GM19035 (cell line): ENCODE measurements around the gene RIPPLY1.

Source experiments
- ATAC-seq: cut with Tn5 transposase; IDR thresholded peaks from one replicate; pipeline ENCODE4 v1.9.1; 2021; ENCODE audit not compliant: unreplicated experiment

The RIPPLY1 gene

GRCh38 chrX:106903291-106903824 lies at the start of gene RIPPLY1:
Gene RIPPLY1, minus strand, starts transcription at chrX:106903341. Its CDS starts 54 bp downstream, at chrX:106903287.
- ATAC-seq: no peak

- ATAC-seq: no peak
These were observed 49.4 kb upstream of the RIPPLY1 start for GRCh38 chrX:106952538-106952937.

- no peak for ATAC-seq
These were observed 48.9 kb upstream of the RIPPLY1 start for GRCh38 chrX:106952089-106952488.

- no peak for ATAC-seq
These were observed 48.1 kb upstream of the RIPPLY1 start for GRCh38 chrX:106951230-106951629.

GRCh38 chrX:106950381-106950780 lies 47.2 kb upstream of the RIPPLY1 start:
- ATAC-seq: no peak

GRCh38 chrX:106949366-106949765 lies 46.2 kb upstream of the RIPPLY1 start:
- ATAC-seq: no peak

- ATAC-seq: no peak
These were observed 45.5 kb upstream of the RIPPLY1 start for GRCh38 chrX:106948641-106949040.

- ATAC-seq: no peak
These were observed 43.3 kb upstream of the RIPPLY1 start for GRCh38 chrX:106946464-106946863.

- ATAC-seq: no peak
These were observed 36.9 kb upstream of the RIPPLY1 start for GRCh38 chrX:106940068-106940467.

GRCh38 chrX:106939566-106939965 lies 36.4 kb upstream of the RIPPLY1 start:
- ATAC-seq: no peak

GRCh38 chrX:106936246-106936645 lies 33.1 kb upstream of the RIPPLY1 start:
- no peak for ATAC-seq

GRCh38 chrX:106935175-106935574 lies 32.0 kb upstream of the RIPPLY1 start:
- ATAC-seq: no peak

- ATAC-seq: no peak
These were observed 30.4 kb upstream of the RIPPLY1 start for GRCh38 chrX:106933538-106933961.

GRCh38 chrX:106932960-106933537 lies 29.9 kb upstream of the RIPPLY1 start:
- ATAC-seq: no peak

GRCh38 chrX:106932492-106932923 lies 29.4 kb upstream of the RIPPLY1 start:
- no peak for ATAC-seq

- no peak for ATAC-seq
These were observed 28.8 kb upstream of the RIPPLY1 start for GRCh38 chrX:106931831-106932491.

GRCh38 chrX:106928227-106928626 lies 25.1 kb upstream of the RIPPLY1 start:
- no peak for ATAC-seq

GRCh38 chrX:106927700-106928099 lies 24.6 kb upstream of the RIPPLY1 start:
- ATAC-seq: no peak

GRCh38 chrX:106927023-106927422 lies 23.9 kb upstream of the RIPPLY1 start:
- no peak for ATAC-seq

- no peak for ATAC-seq
These were observed 18.5 kb upstream of the RIPPLY1 start for GRCh38 chrX:106921637-106922036.

- ATAC-seq: no peak
These were observed 16.9 kb upstream of the RIPPLY1 start, which contains the start of gene CLDN2 for GRCh38 chrX:106919932-106920452. Gene CLDN2, plus strand, starts transcription at chrX:106920402. Its CDS starts 7,827 bp downstream, at chrX:106928229.

GRCh38 chrX:106917830-106918500 lies 14.8 kb upstream of the RIPPLY1 start:
- ATAC-seq: no peak
